ENCODE results near the gene CLCN6.

CLCN6 gene

DNA sequence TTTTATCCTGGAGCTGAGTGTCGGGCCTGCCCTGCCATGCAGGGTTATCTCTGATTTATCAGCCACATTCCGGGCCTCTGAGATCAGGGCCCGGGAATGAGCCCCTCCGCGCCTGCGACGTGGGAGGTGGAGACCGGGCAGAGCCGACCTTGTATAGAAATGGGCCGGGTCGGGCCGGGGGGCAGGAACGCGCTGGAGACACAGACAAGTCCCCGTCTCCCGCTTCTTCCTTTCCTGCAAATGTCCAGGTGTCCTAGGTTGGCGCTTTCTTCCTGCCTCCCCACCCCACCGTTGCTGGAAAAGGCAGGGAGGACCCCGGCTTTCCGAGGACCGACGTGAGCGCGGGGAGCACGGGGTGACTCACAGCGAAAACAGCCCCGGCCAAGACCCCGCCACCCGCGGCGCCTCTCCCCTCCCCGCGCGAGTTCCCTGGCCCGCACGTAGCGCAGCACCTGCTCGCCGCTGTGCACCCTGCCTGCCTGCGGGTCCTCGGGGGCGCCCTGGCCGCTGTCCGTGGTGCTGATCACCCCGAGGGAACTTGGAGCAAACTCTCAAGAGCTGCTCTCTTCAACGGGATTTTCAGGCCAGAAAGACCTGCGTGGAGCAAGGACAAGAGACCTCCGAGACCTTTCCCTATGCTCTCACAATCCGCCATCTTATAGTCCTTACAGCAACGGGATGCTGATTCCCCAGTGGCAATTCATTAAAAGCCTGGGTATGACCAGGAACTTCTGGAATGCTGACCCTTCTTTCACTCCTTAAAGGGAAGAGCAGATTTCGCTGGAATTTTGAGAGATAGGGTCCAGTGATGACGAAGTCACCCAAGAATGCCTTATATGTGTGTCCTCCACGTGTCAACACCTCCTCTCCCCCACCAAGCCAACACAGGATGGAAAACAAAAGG is 53.2 kb downstream of the CLCN6 start:
- peak in 21 of 42 donors; percentile 17 to 73 (median 29) for DNase-seq
- intact Hi-C loops (cut with DNase I): no loop called here

DNA sequence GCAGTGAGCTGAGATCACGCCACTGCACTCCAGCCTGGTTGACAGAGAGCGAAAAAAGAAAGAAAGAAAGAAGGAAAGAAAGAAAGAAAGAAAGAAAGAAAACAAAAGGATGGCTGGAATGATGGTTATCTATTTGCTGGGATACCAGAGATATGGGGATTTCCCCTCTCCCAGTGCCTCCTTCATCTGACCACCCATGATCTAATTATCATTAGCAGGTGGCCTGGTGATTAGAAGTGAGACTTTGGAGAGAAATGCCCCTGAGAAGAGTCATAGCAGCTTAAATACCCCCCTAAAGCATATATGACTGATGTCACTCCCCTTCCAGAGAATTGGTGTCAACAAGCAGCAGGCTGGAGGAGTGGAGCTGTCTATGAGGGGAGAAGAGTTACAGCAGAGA is 54.1 kb downstream of the CLCN6 start:
- no peak for DNase-seq
- intact Hi-C loops (cut with DNase I): no loop called here

DNA sequence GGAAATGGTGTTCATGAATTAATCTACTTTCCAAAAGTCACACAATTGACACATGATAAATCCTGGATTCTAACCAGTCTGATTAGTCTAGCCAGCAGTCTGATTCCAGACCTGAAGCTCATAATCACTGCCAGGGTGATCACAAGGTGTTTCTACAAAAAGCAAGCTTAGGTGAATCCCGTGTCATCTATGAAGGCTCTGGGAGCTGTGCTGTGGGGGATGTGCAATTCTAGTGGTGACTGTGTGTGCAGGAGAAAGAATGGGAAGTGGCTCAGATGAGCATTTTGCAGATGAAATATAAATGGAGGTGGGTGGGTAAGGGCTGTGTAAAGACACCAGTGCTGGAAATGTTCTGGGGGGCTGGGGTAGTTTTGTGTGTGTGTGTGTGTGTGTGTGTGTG is 54.6 kb downstream of the CLCN6 start:
- DNase-seq: peak in 23 of 42 donors; percentile 19 to 74 (median 43)
- intact Hi-C loops (cut with DNase I): no loop called here

DNA sequence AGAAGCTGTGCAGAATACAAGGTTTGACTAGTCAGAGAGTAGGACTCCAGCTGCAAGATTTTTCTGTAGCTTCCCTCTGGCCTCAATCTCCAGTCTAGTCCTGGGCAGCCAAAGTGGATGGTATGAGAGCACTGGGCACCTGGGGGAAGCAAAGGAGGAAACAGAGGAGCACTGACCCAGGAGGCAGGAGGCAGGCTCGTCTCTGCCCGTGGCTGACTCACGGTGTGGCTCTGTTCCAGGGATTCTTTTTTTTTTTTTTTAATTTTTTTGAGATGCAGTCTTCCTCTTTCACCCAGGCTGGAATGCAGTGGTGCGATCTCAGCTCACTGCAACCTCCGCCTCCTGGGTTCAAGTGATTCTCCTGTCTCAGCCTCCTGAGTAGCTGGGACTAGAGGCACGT is 56.9 kb downstream of the CLCN6 start:
- no peak for DNase-seq

DNA sequence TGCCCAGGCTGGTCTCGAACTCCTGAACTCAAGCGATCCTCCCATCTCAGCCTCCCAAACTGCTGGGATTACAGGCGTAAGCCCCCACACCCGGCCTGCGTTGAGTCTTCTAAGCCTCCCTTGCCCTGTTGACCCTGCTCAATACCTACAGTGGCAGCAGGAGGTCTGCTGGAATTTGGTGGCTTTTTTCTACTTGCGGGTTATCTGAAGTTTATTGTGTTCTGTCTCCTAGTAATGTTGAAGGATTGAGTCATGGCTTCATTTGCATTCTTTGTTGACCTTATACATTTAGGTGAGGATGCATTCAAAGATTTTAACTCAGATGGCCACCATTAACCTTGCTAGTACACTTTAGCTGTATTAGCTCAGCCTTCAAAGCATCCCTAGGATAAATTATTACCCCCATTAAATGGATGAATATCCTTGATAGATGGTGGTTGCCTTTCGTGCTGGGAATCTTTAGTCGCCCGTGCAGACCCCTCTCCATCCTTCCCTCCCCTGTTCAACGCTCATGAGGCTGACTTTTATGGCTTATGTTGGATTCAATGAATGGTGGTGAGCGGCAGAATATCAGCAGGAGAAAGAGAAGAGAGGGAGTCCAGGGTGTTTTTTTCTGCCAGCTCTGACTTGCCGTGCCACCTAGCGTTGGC is 62.5 kb downstream of the CLCN6 start:
- no peak for DNase-seq
- intact Hi-C loops (cut with DNase I): no loop called here

More for the DNA sequence above, 56.9 kb downstream of the CLCN6 start:
- intact Hi-C loops (cut with DNase I): no loop called here

DNA sequence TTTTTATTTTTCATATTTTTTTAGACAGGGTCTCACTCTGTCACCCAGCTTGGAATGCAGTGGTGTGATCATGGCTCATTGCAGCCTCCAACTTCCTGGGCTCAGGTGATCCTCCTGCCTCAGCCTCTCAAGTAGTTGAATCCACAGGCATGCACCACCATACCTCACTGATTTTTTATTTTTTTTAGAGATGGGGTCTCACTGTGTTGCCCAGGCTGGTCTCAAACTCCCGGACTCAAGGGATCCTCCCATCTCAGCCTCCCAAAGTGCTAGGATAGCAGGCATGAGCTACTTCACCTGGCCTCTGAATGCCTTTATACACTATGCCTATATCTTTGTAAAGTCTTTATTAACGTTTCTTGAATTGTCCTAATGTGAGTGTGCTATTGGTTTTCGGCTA is 63.1 kb downstream of the CLCN6 start:
- DNase-seq: no peak
- intact Hi-C loops (cut with DNase I): no loop called here

DNA sequence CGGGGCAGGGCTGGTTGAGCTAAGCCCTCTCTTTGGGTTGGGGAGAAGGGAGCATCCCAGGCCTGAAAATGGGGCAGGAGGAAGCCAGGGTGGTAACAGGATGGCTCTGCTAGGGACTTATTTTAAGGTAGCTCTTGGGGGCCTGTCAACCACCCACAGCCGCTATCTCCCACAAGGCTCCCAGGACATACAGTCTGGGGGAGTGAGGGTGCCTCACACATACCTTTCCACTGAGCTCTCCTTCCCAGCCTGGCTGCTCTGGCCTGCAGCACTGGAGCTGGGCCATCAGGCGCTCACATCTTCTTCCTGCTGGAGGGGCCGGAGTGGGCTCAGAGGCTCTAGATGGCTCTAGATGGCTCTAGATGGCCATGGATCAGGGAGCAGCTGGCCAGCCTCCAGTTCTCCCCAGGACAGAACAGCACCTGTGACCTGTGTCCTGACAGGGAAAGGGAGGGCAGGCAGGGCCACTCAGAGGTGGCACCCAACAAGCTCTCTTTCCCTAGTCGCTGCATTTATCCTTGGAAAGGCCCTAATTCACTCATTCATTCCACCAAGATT is 63.7 kb downstream of the CLCN6 start:
- DNase-seq: no peak
- intact Hi-C loops (cut with DNase I): no loop called here

DNA sequence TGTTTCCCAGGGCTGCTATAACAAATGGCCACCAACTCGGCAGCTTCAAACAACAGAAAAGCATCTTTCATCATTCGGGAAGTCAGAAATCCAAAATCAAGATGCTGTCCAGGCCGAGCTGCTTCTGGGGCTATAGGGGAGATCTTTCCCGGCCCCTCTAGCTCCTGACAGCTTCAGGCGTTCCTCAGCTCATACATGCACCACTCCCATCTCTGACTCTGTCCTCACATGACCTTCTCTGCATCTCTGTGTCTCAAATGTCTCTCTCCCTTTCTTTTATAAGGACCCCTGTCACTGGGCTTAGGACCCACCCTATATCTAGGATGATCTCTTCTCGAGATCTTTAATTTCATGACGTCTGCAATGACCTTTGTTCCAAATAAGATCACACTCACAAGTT is 66.6 kb downstream of the CLCN6 start:
- DNase-seq: no peak
- intact Hi-C loops (cut with DNase I): no loop called here

DNA sequence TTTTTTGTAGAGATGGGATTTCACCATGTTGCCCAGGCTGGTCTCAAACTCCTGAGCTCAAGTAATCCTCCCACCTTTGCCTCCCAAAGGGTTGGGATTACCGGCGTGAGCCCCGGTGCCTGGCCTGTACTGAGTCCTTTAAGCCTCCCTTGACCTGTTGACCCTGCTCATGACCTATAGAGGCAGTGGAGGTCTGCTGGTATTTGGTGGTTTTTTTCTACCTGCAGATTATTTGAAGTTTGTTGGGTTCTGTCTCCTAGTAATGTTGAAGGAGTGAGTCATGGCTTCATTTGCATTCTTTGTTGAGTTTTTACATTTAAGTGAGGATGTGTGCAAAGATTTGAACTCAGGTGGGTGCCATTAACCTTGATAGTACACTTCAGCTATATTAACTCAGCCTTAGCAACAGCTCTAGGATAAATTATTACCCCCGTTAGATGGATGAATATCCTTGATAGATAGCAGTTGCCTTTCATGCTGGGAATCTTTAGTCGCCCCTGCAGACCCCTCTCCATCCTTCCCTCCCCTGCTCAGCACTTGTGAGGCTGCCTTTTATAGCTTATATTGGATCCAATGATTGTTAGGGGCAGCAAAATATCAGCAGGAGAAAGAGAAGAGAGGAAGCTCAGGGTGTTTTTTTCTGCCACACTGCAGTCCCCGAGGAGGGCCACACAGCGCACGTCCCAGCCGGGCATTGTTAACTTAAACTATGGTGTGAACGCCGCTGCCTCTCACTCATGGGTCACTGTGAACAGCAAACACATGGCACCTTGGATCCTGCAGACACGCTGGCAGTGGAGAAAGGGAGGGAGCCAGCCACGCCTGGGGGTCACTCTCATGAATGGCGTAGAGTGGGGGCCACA is 67.6 kb downstream of the CLCN6 start:
- no peak for DNase-seq
- intact Hi-C loops (cut with DNase I): no loop called here

DNA sequence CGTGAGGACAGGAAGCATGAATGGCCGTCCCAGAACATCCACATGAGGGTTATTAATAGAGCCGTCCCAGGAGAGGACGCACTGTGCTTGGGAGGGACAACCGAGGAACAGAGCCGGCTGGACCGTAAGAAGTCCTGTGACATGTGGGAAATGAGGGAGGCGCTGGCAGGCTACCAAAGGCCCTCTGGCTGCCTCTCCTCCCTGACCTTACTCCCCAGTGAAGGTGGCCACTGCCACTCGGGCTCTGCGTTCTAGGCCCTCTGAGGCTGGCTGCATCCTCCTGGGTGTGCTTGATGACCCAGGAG is 68.2 kb downstream of the CLCN6 start:
- intact Hi-C loops (cut with DNase I): no loop called here
- no peak for DNase-seq

DNA sequence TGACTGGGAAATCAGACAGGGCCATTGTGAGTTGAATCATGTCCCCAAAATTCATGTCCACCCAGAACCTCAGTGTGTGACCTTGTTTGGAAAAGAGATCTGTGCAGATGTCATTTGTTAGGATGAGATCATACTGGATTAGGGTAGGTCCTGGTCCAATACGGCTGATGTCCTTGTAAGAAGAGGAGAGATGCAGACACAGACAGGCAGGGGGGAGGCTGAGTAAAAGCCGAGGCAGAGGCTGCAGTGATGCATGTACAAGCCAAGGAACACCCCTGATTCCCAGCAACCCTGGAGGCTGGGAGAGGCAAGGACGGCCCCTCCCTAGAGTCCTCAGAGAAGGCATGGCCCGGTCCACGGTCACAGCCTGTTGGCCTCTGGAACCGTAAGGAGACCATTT is 68.6 kb downstream of the CLCN6 start:
- no peak for DNase-seq
- intact Hi-C loops (cut with DNase I): no loop called here

DNA sequence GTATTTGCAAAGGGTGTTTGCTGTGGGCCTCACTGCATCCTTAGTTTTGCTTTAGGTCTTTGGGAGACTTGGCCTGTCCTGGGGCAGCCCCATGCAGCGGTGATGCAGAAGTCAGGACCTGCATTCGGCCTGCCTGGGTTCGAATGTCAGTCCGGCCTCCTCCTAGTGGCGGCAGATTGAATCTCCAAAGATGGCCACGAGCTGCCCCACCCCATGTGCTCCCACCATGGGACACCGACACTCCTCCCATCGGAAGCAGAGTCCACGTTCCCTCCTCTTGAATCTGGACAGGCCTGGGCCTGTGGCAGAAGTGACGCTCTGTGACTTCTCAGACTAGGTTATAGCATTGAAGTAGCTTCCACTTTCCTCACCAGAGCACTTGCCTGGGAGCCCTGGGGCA is 69.1 kb downstream of the CLCN6 start:
- no peak for DNase-seq
- intact Hi-C loops (cut with DNase I): no loop called here

DNA sequence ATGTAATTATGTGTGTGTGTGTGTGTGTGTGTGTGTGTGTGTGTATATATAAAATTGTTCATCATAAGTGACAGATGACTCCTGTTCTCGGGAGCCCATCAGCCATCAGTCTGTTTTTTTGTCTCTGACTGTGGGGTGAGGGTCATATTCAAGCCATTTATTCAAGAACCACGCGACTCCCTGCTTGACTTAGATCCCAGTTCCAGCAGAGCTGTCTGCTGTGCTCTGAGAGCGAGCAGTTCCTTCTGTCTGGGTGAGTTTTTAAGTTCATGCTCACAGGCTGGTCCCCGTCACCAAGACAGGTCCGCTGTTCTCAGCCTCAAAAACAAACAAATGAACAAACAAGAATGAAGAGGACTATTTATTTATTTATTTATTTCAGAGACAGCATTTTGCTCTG is 71.1 kb downstream of the CLCN6 start:
- intact Hi-C loops (cut with DNase I): no loop called here
- no peak for DNase-seq

DNA sequence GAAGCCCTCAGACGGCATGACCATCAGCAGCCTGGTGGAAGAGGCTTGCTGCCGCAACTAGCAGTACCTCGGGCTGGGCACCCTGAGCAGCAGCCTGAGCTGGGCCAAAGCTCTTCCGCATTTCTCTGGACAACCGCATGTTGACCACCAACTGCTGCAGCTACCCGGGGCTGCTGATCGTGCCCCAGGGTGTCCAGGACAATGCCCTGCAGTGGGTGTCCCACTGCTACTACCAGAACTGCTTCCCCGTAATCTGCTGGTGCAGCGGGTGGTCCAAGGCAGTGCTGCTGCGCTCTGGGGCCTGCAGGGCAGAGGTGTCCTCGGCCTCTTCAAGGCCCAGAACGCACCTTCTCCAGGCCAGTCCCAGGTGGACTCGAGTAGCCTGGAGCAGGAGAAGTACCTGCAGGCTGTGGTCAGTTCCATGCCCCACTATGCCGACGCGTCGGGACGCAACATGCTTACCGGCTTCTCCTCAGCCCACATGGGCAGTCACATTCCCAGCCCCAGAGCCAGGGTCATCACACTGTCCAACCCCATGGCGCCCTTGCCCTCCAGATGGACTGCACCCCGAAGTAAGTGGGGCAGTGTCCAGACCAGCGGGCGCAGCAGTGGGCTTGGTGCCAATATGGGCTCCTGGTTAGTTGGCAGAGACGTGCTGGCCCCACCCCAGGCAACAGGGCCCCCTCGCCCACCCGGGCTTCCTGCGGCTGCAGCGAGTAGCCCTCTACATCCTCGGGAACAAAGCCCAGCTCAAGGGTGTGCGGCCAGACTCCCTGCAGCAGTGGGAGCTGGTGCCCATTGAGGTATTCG is 72.3 kb downstream of the CLCN6 start:
- DNase-seq: no peak
- intact Hi-C loops (cut with DNase I): no loop called here

DNA sequence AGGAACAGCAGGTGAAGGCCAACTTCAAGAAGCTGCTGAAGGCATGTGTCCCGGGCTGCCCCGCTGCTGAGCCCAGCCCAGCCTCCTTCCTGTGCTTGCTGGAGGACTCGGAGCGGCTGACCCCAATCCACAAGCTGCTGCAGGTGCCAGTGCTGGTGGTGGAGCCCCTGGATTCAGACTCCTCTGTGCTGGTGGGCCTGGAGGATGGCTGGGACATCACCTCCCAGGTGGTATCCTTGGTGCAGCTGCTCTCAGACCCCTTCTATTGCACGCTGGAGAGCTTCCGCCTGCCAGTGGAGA is 72.8 kb downstream of the CLCN6 start:
- intact Hi-C loops (cut with DNase I): no loop called here
- no peak for DNase-seq

DNA sequence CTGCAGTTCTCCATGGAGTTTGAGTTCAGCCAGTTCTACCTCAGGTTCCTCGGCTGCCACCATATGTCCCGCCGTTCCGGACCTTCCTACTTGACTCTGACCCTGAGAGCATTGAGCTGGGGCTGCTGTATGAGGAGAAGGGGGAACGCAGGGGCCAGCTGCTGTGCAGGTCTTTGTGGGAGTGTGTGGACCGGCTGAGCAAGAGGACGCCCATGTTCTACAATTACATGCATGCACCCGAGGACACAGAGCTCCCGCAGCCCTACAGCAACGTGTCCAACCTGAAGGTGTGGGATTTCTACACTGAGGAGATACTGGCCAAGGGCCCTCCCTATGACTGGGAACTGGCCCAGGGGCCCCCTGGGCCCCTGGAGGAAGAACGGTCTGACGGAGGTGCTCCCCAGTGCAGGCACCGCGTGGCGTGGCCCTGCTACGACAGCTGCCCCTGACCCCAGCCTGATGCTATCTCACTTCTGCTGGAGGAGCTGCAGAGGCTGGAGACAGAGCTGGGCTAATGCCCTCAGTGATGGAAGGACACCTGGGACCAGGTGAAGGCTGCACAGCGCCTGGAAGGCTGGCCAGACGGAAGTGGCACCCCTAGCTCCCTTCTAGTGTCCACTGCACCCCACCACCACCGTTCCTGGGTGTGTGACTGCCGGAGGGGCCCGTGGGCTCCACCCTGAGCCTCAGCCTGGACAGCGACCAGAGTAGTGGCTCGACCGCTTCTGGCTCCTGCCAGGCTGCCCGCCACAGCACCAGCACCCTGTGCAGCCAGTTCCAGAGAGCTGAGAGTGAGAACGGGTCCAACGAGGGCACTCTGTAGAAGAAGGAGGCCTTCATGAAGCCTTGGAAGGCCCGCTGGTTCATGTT is 73.6 kb downstream of the CLCN6 start:
- intact Hi-C loops (cut with DNase I): no loop called here
- no peak for DNase-seq

DNA sequence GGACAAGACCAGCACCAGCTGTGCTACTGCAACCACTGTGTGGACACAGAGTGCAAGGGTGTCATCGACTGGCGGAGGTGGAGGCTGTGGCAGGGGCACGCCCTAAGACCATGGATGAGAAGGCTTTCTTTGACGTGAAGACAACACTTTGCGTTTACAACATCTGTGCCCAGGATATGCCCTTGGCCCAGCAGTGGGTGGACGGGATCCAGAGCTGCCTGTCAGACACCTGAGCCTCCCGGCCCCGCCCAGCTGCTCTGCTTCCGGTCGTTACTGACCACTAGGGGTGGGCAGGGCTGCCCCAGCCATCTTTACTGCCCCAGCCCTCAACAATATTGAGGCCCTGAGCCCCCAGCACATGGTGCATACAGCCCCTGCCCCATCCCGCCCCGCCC is 74.2 kb downstream of the CLCN6 start:
- intact Hi-C loops (cut with DNase I): no loop called here
- no peak for DNase-seq
